Measurements from ENCODE around the gene DCTPP1.

Gene DCTPP1

GRCh38 chr16:30447512-30448226 lies 17.8 kb upstream of the DCTPP1 start:
- in situ Hi-C loops (cut with MboI; ENCODE audit: low sequenced_read_pairs) = no loop called here

- in situ Hi-C loops (cut with MboI; ENCODE audit: low sequenced_read_pairs) = no loop called here
These were observed 16.4 kb upstream of the DCTPP1 start for GRCh38 chr16:30446203-30446595.

GRCh38 chr16:30445408-30446202 lies 15.8 kb upstream of the DCTPP1 start, which contains the start of gene SEPHS2:
SEPHS2 (minus strand) TSS chr16:30445874; CDS start chr16:30445727, 147 bp downstream.
- in situ Hi-C loops (cut with MboI; ENCODE audit: low sequenced_read_pairs) = no loop called here

GRCh38 chr16:30445149-30445407 lies 15.2 kb upstream of the DCTPP1 start:
- in situ Hi-C loops (cut with MboI; ENCODE audit: low sequenced_read_pairs) = no loop called here

- in situ Hi-C loops (cut with MboI; ENCODE audit: low sequenced_read_pairs) = no loop called here
These were observed 14.7 kb upstream of the DCTPP1 start for GRCh38 chr16:30444231-30445148.

- in situ Hi-C loops (cut with MboI; ENCODE audit: low sequenced_read_pairs) = no loop called here
These were observed 13.8 kb upstream of the DCTPP1 start for GRCh38 chr16:30443631-30444030.

- in situ Hi-C loops (cut with MboI; ENCODE audit: low sequenced_read_pairs) = loop anchor here (10.0 kb wide), 1 partner anchor 165 kb away; no protein-coding TSS in a partner anchor
These were observed 10.0 kb upstream of the DCTPP1 start for GRCh38 chr16:30439720-30440348.

- in situ Hi-C loops (cut with MboI; ENCODE audit: low sequenced_read_pairs) = loop anchor here (10.0 kb wide), 1 partner anchor 166 kb away; no protein-coding TSS in a partner anchor
These were observed 9.0 kb upstream of the DCTPP1 start for GRCh38 chr16:30438835-30439234.

- in situ Hi-C loops (cut with MboI; ENCODE audit: low sequenced_read_pairs) = loop anchor here (10.0 kb wide), 1 partner anchor 167 kb away; no protein-coding TSS in a partner anchor
These were observed 7.7 kb upstream of the DCTPP1 start for GRCh38 chr16:30437511-30438046.

GRCh38 chr16:30434852-30435251 lies 5.0 kb upstream of the DCTPP1 start:
- in situ Hi-C loops (cut with MboI; ENCODE audit: low sequenced_read_pairs) = loop anchor here (10.0 kb wide), 1 partner anchor 170 kb away; no protein-coding TSS in a partner anchor

- in situ Hi-C loops (cut with MboI; ENCODE audit: low sequenced_read_pairs) = loop anchor here (10.0 kb wide), 1 partner anchor 174 kb away; no protein-coding TSS in a partner anchor
These were observed 669 bp upstream of the DCTPP1 start for GRCh38 chr16:30430428-30430970.

- in situ Hi-C loops (cut with MboI; ENCODE audit: low sequenced_read_pairs) = no loop called here
These were observed 482 bp downstream of the DCTPP1 start for GRCh38 chr16:30429418-30429677.

- in situ Hi-C loops (cut with MboI; ENCODE audit: low sequenced_read_pairs) = no loop called here
These were observed 1.8 kb downstream of the DCTPP1 start for GRCh38 chr16:30428055-30428454.

GRCh38 chr16:30421010-30421409 lies 8.8 kb downstream of the DCTPP1 start:
- in situ Hi-C loops (cut with MboI; ENCODE audit: low sequenced_read_pairs) = loop anchor here (25.0 kb wide), 1 partner anchor 309 kb away; the partner anchor contains the start of genes GDPD3 and MAPK3

GRCh38 chr16:30418350-30419181 lies 11.3 kb downstream of the DCTPP1 start:
- in situ Hi-C loops (cut with MboI; ENCODE audit: low sequenced_read_pairs) = loop anchor here (25.0 kb wide), 1 partner anchor 306 kb away; the partner anchor contains the start of genes GDPD3 and MAPK3

GRCh38 chr16:30417529-30418349 lies 12.1 kb downstream of the DCTPP1 start:
- in situ Hi-C loops (cut with MboI; ENCODE audit: low sequenced_read_pairs) = loop anchor here (25.0 kb wide), 1 partner anchor 305 kb away; the partner anchor contains the start of genes GDPD3 and MAPK3

GRCh38 chr16:30416624-30417528 lies 13.0 kb downstream of the DCTPP1 start:
- in situ Hi-C loops (cut with MboI; ENCODE audit: low sequenced_read_pairs) = loop anchor here (25.0 kb wide), 1 partner anchor 305 kb away; the partner anchor contains the start of genes GDPD3 and MAPK3
